ENCODE data around the gene WDR48.
"Not testable (repeated sequence)": the region's sequence is repeated elsewhere in the genome, so short reads cannot be mapped to it uniquely, and the experiment has no call there.

WDR48 gene

GRCh38 chr3:39051649-39052561 is at the start of gene WDR48, which contains the start of gene SCN11A:
TSS of gene WDR48 (plus strand) at chr3:39052016. CDS start at chr3:39052026, 10 bp downstream.
TSS of gene SCN11A (minus strand) at chr3:39051944. CDS start at chr3:38950362, 101,582 bp downstream.
- in situ Hi-C loops (cut with MboI; ENCODE audit: low sequenced_read_pairs) = no loop called here

- in situ Hi-C loops (cut with MboI; ENCODE audit: low sequenced_read_pairs) = no loop called here
Measured at GRCh38 chr3:39005295-39005694, 46.5 kb upstream of the WDR48 start.

- in situ Hi-C loops (cut with MboI; ENCODE audit: low sequenced_read_pairs) = no loop called here
Measured at GRCh38 chr3:39011191-39011736, 40.6 kb upstream of the WDR48 start.

GRCh38 chr3:39013289-39013688 is 38.5 kb upstream of the WDR48 start:
- in situ Hi-C loops (cut with MboI; ENCODE audit: low sequenced_read_pairs) = no loop called here

- in situ Hi-C loops (cut with MboI; ENCODE audit: low sequenced_read_pairs) = no loop called here
Measured at GRCh38 chr3:39013921-39014509, 37.8 kb upstream of the WDR48 start.

- in situ Hi-C loops (cut with MboI; ENCODE audit: low sequenced_read_pairs) = no loop called here
Measured at GRCh38 chr3:39015418-39015817, 36.4 kb upstream of the WDR48 start.

- in situ Hi-C loops (cut with MboI; ENCODE audit: low sequenced_read_pairs) = no loop called here
Measured at GRCh38 chr3:39019299-39019698, 32.5 kb upstream of the WDR48 start.

- in situ Hi-C loops (cut with MboI; ENCODE audit: low sequenced_read_pairs) = no loop called here
Measured at GRCh38 chr3:39021029-39021428, 30.8 kb upstream of the WDR48 start.

- in situ Hi-C loops (cut with MboI; ENCODE audit: low sequenced_read_pairs) = no loop called here
Measured at GRCh38 chr3:39021465-39022285, 30.1 kb upstream of the WDR48 start.

- in situ Hi-C loops (cut with MboI; ENCODE audit: low sequenced_read_pairs) = no loop called here
Measured at GRCh38 chr3:39022286-39022630, 29.6 kb upstream of the WDR48 start.

- in situ Hi-C loops (cut with MboI; ENCODE audit: low sequenced_read_pairs) = no loop called here
Measured at GRCh38 chr3:39024497-39024896, 27.3 kb upstream of the WDR48 start.

GRCh38 chr3:39025222-39025970 is 26.4 kb upstream of the WDR48 start:
- in situ Hi-C loops (cut with MboI; ENCODE audit: low sequenced_read_pairs) = no loop called here

- in situ Hi-C loops (cut with MboI; ENCODE audit: low sequenced_read_pairs) = no loop called here
Measured at GRCh38 chr3:39028546-39028945, 23.3 kb upstream of the WDR48 start.

- in situ Hi-C loops (cut with MboI; ENCODE audit: low sequenced_read_pairs) = no loop called here
Measured at GRCh38 chr3:39029556-39029955, 22.3 kb upstream of the WDR48 start.

- in situ Hi-C loops (cut with MboI; ENCODE audit: low sequenced_read_pairs) = no loop called here
Measured at GRCh38 chr3:39038165-39038564, 13.7 kb upstream of the WDR48 start.

GRCh38 chr3:39050029-39050428 is 1.8 kb upstream of the WDR48 start:
- in situ Hi-C loops (cut with MboI; ENCODE audit: low sequenced_read_pairs) = no loop called here

- in situ Hi-C loops (cut with MboI; ENCODE audit: low sequenced_read_pairs) = no loop called here
Measured at GRCh38 chr3:39052583-39052982, 767 bp downstream of the WDR48 start.

- in situ Hi-C loops (cut with MboI; ENCODE audit: low sequenced_read_pairs) = no loop called here
Measured at GRCh38 chr3:39053696-39054095, 1.9 kb downstream of the WDR48 start.

GRCh38 chr3:39056151-39056550 is 4.3 kb downstream of the WDR48 start:
- in situ Hi-C loops (cut with MboI; ENCODE audit: low sequenced_read_pairs) = no loop called here

GRCh38 chr3:39061228-39061627 is 9.4 kb downstream of the WDR48 start:
- in situ Hi-C loops (cut with MboI; ENCODE audit: low sequenced_read_pairs) = not testable (repeated sequence)

Data from HL-60/S4 treated with retinoic acid at 250 ng/mL for 4 days and 3 days (cell line).